Thyroid gland (tissue), 4 donors: Measurements from ENCODE around the gene SCAMP4.

Experiments used
- CTCF ChIP-seq, 6 experiments: fragments of 200-600 bp in 3 of 6; fragments of 450-650 bp in 3 of 6; sonication (generic) in 3 of 6; IDR thresholded peaks; one replicate each; pipeline ENCODE4 v1.5.1; 2016 to 2019; ENCODE audit warnings: antibody characterized with exemption in 6 of 6, mild to moderate bottlenecking in 2 of 6, inconsistent platforms in 1 of 6, moderate library complexity in 1 of 6
- POLR2A ChIP-seq, 2 donors: fragments of 450-650 bp; IDR thresholded peaks; one replicate each; pipeline ENCODE4 v1.6.1; 2017; ENCODE audit warnings: antibody characterized with exemption in 2 of 2, mild to moderate bottlenecking in 2 of 2, moderate library complexity in 1 of 2

GRCh38 chr19:1888385-1888784 is 16.8 kb upstream of the SCAMP4 start:
- no peak for TF ChIP-seq POLR2A (IDR thresholded peaks at IDR 0.05)
- TF ChIP-seq CTCF (IDR thresholded peaks at IDR 0.05): no peak
